Effector memory CD4-positive, alpha-beta T cell (primary cell): ENCODE results near the gene MBD3L5.
A peak's percentile ranks its signal among the peaks of the same experiment; 100 is the strongest.
"Not testable (repeated sequence)": the region's sequence is repeated elsewhere in the genome, so short reads cannot be mapped to it uniquely, and the experiment has no call there.

Experiments
- DNase-seq, 3 donors: peaks; one replicate each; pipeline ENCODE4 v3.0.0-alpha.2; 2020
- H3K27ac ChIP-seq: 2 replicates; pipeline ENCODE4 v1.7.0; 2013; ENCODE audit warnings: mild to moderate bottlenecking, low read length, moderate library complexity; ENCODE audit not compliant: insufficient read depth, poor library complexity, severe bottlenecking
- H3K27me3 ChIP-seq: replicated peaks from 2 replicates; pipeline ENCODE4 v1.7.0; 2013; ENCODE audit warnings: mild to moderate bottlenecking, low read length; ENCODE audit not compliant: insufficient read depth, control insufficient read depth, poor library complexity, severe bottlenecking
- H3K36me3 ChIP-seq: 2 replicates; pipeline ENCODE4 v1.7.0; 2013; ENCODE audit warnings: mild to moderate bottlenecking, low read length, moderate library complexity; ENCODE audit not compliant: control insufficient read depth, insufficient read depth
- H3K4me1 ChIP-seq: 2 replicates; pipeline ENCODE4 v1.7.0; 2013; ENCODE audit warnings: low read length, mild to moderate bottlenecking; ENCODE audit not compliant: control insufficient read depth, insufficient read depth, poor library complexity, severe bottlenecking
- H3K4me3 ChIP-seq: 2 replicates; pipeline ENCODE4 v1.7.0; 2013; ENCODE audit warnings: low read length, low read depth, mild to moderate bottlenecking; ENCODE audit not compliant: insufficient read depth, poor library complexity, severe bottlenecking
- H3K9me3 ChIP-seq: 2 replicates; pipeline ENCODE4 v1.7.0; 2013; ENCODE audit warnings: mild to moderate bottlenecking, low read length, moderate library complexity; ENCODE audit not compliant: control insufficient read depth

The MBD3L5 gene

DNA sequence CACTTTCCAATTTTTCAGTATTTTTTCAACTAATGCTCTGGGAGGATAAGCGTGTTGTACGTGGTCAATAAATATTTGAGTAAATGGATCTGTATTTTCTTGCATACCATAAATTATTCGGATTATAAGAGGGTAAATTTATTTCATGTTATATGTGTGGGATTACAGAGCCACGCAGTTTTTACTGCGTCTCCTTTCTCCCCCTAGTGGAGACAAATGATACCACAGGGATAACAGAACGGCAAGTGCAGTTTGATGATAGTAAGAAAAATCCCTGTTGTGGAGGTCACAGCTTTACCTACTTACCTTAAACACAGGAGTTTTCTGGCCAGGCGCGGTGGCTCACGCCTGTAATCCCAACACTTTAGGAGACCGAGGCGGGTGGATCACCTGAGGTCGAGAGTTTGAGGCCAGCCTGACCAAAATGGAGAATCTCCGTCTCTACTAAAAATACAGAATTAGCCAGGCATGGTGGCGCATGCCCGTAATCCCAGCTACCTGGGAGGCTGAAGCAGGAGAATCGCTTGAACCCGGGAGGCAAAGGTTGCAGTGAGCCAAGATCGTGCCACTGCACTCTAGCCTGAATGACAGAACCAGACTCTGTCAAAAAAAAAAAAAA lies 26.0 kb upstream of the MBD3L5 start:
- no peak for DNase-seq
- Histone ChIP-seq H3K27ac (no peak overlapping the region), H3K9me3 (no peaks in the 10 kb centered on the region), H3K36me3 (no peaks in the 10 kb centered on the region), H3K27me3 (no peaks in the 10 kb centered on the region), H3K4me3 (no peak overlapping the region), H3K4me1 (peaks cover 14% of the 10 kb centered on the region)

DNA sequence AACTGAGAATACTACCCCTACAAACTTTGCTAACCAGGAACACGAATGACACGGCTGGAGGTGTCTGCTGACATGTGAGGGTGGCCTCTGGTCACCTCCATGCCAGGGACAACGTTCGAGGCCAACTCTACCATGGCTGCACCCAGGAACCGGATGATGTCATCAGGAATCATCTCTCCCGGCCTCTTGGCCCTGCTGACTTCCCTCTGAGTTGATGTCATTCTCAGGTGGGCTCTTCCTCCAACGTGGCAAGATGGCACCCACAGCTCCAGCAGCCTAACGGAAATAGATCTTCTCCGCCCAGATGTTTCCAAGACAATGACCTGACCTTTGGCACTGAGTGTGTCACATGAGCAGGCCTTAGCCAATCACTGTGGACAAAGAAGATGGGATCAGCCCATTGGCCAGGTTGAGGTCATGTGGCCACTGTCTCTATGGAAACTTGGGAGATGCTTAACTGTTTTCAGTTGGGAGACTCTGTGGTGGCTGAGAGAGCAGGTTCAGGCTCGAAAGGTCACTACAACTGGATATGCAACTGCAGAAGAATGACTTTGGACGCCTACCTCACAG lies 24.2 kb upstream of the MBD3L5 start:
- Histone ChIP-seq H3K9me3 (no peaks in the 10 kb centered on the region), H3K36me3 (no peaks in the 10 kb centered on the region), H3K27me3 (no peaks in the 10 kb centered on the region)

GRCh38 chr19:7007859-7008258 lies 22.5 kb upstream of the MBD3L5 start:
- DNase-seq = no peak

More for the DNA sequence above, 24.2 kb upstream of the MBD3L5 start:
- Histone ChIP-seq H3K4me1 (peaks cover 19% of the 10 kb centered on the region), H3K27ac (no peak overlapping the region), H3K4me3 (no peak overlapping the region)
- no peak for DNase-seq

GRCh38 chr19:7010722-7011593 lies 19.4 kb upstream of the MBD3L5 start:
- Histone ChIP-seq H3K27me3 (no peaks in the 10 kb centered on the region), H3K27ac (no peak overlapping the region), H3K4me1 (peaks cover 19% of the 10 kb centered on the region), H3K36me3 (no peaks in the 10 kb centered on the region), H3K9me3 (no peaks in the 10 kb centered on the region), H3K4me3 (no peak overlapping the region)
- DNase-seq = no peak

More at GRCh38 chr19:7007859-7008258, 22.5 kb upstream of the MBD3L5 start:
- Histone ChIP-seq H3K27ac (no peak overlapping the region), H3K4me3 (no peak overlapping the region), H3K27me3 (no peaks in the 10 kb centered on the region), H3K36me3 (no peaks in the 10 kb centered on the region), H3K4me1 (peaks cover 19% of the 10 kb centered on the region), H3K9me3 (no peaks in the 10 kb centered on the region)

DNA sequence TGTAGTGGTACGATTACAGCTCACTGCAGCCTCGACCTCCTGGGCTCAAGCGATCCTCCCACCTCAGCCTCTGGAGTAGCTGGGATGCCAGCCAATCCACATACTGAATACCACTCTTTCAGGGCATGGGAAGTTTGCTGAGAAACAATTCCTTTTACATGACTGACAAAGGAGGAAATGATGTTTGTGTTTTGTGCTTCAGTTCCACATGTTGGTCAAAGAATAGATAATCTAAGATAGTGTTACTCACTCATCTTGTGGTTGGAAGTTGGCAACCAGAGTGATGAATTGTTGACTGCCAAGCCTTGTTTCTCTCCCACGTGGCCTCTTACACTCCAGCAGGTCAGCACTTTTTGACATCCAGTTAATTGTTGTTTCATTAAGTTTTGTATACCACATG lies 16.7 kb upstream of the MBD3L5 start:
- Histone ChIP-seq H3K4me1 (peaks cover 12% of the 10 kb centered on the region), H3K9me3 (no peaks in the 10 kb centered on the region), H3K27me3 (no peaks in the 10 kb centered on the region), H3K36me3 (no peaks in the 10 kb centered on the region), H3K27ac (peak overlapping the region; percentile 11), H3K4me3 (no peak overlapping the region)
- DNase-seq = no peak

DNA sequence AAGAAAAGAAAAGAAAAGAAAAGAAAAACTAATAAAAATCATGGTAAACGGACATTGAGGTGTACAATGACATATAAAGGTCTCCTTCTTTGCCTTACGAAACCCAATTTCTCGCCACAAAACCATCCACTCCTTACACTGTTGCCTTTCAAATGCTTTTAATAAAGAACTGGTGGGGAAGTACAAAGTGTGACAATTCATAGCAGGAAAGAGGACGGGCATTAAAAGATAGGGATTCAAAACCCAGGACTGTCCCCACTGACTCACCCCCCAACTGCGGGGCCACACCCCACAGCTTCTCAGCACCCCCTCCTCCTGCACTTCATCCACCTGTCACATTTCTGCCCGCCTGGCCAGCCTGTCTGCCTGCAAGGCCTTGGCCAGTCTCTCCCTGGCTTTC lies 11.6 kb upstream of the MBD3L5 start:
- Histone ChIP-seq H3K27ac (no peak overlapping the region), H3K4me1 (no peaks in the 10 kb centered on the region), H3K27me3 (no peaks in the 10 kb centered on the region), H3K9me3 (no peaks in the 10 kb centered on the region), H3K36me3 (no peaks in the 10 kb centered on the region), H3K4me3 (no peak overlapping the region)
- DNase-seq = no peak

- H3K4me1 ChIP-seq, H3K9me3 ChIP-seq, H3K27ac ChIP-seq, DNase-seq, H3K27me3 ChIP-seq, H3K36me3 ChIP-seq, H3K4me3 ChIP-seq: not testable (repeated sequence)
Observed at GRCh38 chr19:7021331-7021730, 9.0 kb upstream of the MBD3L5 start, which contains the start of gene MBD3L2B. MBD3L2B (minus strand) TSS chr19:7021431; CDS start chr19:7021397, 34 bp downstream.

- not testable (repeated sequence) for H3K27ac ChIP-seq, H3K4me1 ChIP-seq, H3K9me3 ChIP-seq, H3K27me3 ChIP-seq, H3K36me3 ChIP-seq, H3K4me3 ChIP-seq, DNase-seq
Observed at GRCh38 chr19:7028790-7029189, 1.6 kb upstream of the MBD3L5 start.

DNA sequence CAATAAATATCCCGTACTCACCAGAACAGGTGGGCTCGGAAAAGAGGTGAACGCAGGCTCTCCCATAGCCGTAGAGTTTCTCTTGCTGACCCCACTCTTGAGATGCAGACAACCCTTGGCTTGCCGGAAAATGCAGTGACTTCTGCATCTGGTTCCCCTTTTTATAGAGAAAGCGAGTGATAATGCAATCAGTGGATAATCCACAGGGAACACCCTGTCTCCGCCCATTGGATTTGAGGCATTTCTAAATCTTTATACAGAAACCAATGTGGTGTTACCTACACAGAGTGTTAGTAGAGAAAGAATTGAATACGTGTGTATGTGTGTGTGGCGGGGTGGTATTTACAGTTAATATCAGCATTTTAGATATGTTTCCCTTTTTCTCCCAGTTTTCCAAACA lies 9.7 kb downstream of the MBD3L5 start, which contains the start of gene MBD3L4:
Gene MBD3L4, minus strand, starts transcription at position 101 of the 400 bp plus-strand sequence. Its CDS starts 35 bp downstream, at position 66.
- not testable (repeated sequence) for DNase-seq

DNA sequence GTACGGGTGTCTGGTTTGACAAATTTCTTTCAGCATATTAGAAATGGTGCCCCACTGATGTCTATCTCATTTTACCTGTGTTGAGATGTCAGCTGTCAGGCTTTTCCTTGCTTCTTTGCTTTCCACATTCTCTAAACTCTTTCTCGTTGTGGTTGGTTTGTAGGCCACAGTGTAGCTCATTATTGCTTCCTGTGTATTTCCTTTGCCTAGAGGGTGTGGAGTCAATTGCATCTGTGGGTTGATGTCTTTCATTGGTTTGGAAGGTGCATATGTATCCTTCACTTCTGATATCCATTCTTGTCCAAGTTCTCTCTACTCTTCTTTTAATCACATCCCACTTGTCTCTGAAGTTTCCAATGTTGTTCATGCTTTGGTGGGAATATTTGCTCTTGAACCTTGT lies 11.2 kb downstream of the MBD3L5 start:
- H3K27me3 ChIP-seq, H3K4me3 ChIP-seq, DNase-seq, H3K9me3 ChIP-seq, H3K27ac ChIP-seq, H3K36me3 ChIP-seq, H3K4me1 ChIP-seq: not testable (repeated sequence)

More for the DNA sequence above, 9.7 kb downstream of the MBD3L5 start, which contains the start of gene MBD3L4:
- not testable (repeated sequence) for H3K36me3 ChIP-seq, H3K4me1 ChIP-seq, H3K4me3 ChIP-seq, H3K27ac ChIP-seq, H3K27me3 ChIP-seq, H3K9me3 ChIP-seq
